DMS53 (cell line): Measurements from ENCODE around the gene TP53TG3D.
"Not testable (repeated sequence)": the region's sequence is repeated elsewhere in the genome, so short reads cannot be mapped to it uniquely, and the experiment has no call there.

Source experiments
- DNase-seq: peaks from one replicate; lab custom pipeline; 2025; lab: John Stamatoyannopoulos, UW

The TP53TG3D gene

GRCh38 chr16:32252986-32253385, at the start of gene TP53TG3D:
Gene TP53TG3D (plus strand): TSS chr16:32253286. CDS start chr16:32253354, 68 bp downstream.
- DNase-seq, result not testable (repeated sequence)

- not testable (repeated sequence) for DNase-seq
These were observed 421 bp downstream of the TP53TG3D start for GRCh38 chr16:32253507-32253906.

GRCh38 chr16:32261526-32261925, 8.4 kb downstream of the TP53TG3D start:
- not testable (repeated sequence) for DNase-seq

- DNase-seq, result not testable (repeated sequence)
These were observed 10.5 kb downstream of the TP53TG3D start for GRCh38 chr16:32263552-32263951.

- not testable (repeated sequence) for DNase-seq
These were observed 28.8 kb downstream of the TP53TG3D start for GRCh38 chr16:32281910-32282309.

GRCh38 chr16:32283024-32283423, 29.9 kb downstream of the TP53TG3D start:
- not testable (repeated sequence) for DNase-seq

- DNase-seq, result not testable (repeated sequence)
These were observed 30.9 kb downstream of the TP53TG3D start for GRCh38 chr16:32283917-32284495.

GRCh38 chr16:32284800-32285796, 32.0 kb downstream of the TP53TG3D start:
- DNase-seq, result not testable (repeated sequence)

- not testable (repeated sequence) for DNase-seq
These were observed 33.1 kb downstream of the TP53TG3D start for GRCh38 chr16:32286193-32286592.

- DNase-seq, result not testable (repeated sequence)
These were observed 34.7 kb downstream of the TP53TG3D start for GRCh38 chr16:32287743-32288142.

GRCh38 chr16:32289197-32289596, 36.1 kb downstream of the TP53TG3D start:
- DNase-seq, result not testable (repeated sequence)

GRCh38 chr16:32302776-32303175, 49.7 kb downstream of the TP53TG3D start:
- DNase-seq, result not testable (repeated sequence)
